Measurements from ENCODE around the gene ZMAT2. TPM values are rescaled to one million over a fixed set of nuclear protein-coding genes. Genes with fewer than 3 reads are reported as not detected.
A peak's percentile ranks its signal among the peaks of the same experiment; 100 is the strongest.

The ZMAT2 gene
- total RNA-seq, 6 donors from 2014 or later = 18.5 to 49.9 (median 35.0) TPM

GRCh38 chr5:140753561-140753960, 53.3 kb downstream of the ZMAT2 start:
- Histone ChIP-seq H3K4me3 (no peak overlapping the region), H3K27ac (no peak overlapping the region), H3K4me1 (no peaks in the 10 kb centered on the region), H3K36me3 (no peaks in the 10 kb centered on the region), H3K27me3 (no peaks in the 10 kb centered on the region), H3K9me3 (peaks cover 21 to 71% (median 59%) of the 10 kb centered on the region in 4 donors)
- WGBS, 2 donors = 85 to 92% methylated on average over 4 of the region's 5 CpGs
- TF ChIP-seq EP300 (IDR thresholded peaks at IDR 0.05) (no peak), POLR2AphosphoS5 (IDR thresholded peaks at IDR 0.05) (no peak), POLR2A (IDR thresholded peaks at IDR 0.05) (no peak)
- TF ChIP-seq, protein P1, sequence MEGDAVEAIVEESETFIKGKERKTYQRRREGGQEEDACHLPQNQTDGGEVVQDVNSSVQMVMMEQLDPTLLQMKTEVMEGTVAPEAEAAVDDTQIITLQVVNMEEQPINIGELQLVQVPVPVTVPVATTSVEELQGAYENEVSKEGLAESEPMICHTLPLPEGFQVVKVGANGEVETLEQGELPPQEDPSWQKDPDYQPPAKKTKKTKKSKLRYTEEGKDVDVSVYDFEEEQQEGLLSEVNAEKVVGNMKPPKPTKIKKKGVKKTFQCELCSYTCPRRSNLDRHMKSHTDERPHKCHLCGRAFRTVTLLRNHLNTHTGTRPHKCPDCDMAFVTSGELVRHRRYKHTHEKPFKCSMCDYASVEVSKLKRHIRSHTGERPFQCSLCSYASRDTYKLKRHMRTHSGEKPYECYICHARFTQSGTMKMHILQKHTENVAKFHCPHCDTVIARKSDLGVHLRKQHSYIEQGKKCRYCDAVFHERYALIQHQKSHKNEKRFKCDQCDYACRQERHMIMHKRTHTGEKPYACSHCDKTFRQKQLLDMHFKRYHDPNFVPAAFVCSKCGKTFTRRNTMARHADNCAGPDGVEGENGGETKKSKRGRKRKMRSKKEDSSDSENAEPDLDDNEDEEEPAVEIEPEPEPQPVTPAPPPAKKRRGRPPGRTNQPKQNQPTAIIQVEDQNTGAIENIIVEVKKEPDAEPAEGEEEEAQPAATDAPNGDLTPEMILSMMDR (IDR thresholded peaks at IDR 0.05) = no peak
- DNase-seq = peak in 1 of 2 donors; percentile 25
- ATAC-seq (ENCODE audit: low FRiP score in 2 of 2) = peak in 1 of 2 donors; percentile 62

Small RNA genes lying within 50 kb of the gene (small RNA-seq; reads per million reads assigned to genes)
- 69.0 to 164 (median 88.7) reads per million in 4 donors for gene VTRNA1-1
- gene VTRNA1-2 = 0.72 to 2.6 (median 1.8) reads per million in 4 donors
- 0.20 to 1.0 (median 0.23) reads per million in 4 donors for gene VTRNA1-3

Other genes starting within 250 kb of the ZMAT2 start
- gene EIF4EBP3, start 152.8 kb upstream of the ZMAT2 start, total RNA-seq = 10 to 100 TPM; 12.1 to 32.5 (median 21.0) TPM
- gene SRA1, start 143.0 kb upstream of the ZMAT2 start, total RNA-seq = 10 to 100 TPM; 23.1 to 31.6 (median 29.6) TPM
- gene APBB3, start 135.8 kb upstream of the ZMAT2 start, total RNA-seq = 100 to 1,000 TPM in 1 of 6 donors, 10 to 100 TPM in 5; 14.1 to 127 (median 28.4) TPM
- gene SLC35A4, start 135.6 kb upstream of the ZMAT2 start, total RNA-seq = 10 to 100 TPM; 30.4 to 92.3 (median 56.7) TPM
- 100 to 1,000 TPM in 4 of 6 donors, 10 to 100 TPM in 2; 27.3 to 195 (median 102) TPM for gene CD14, start 67.3 kb upstream of the ZMAT2 start, total RNA-seq
- gene TMCO6, start 61.0 kb upstream of the ZMAT2 start, total RNA-seq = 10 to 100 TPM; 11.8 to 99.7 (median 31.3) TPM
- gene NDUFA2, start 52.8 kb upstream of the ZMAT2 start, total RNA-seq = 10 to 100 TPM; 26.2 to 59.6 (median 51.8) TPM
- 100 to 1,000 TPM in 2 of 6 donors, 10 to 100 TPM in 4; 72.2 to 153 (median 83.5) TPM for gene IK, start 52.6 kb upstream of the ZMAT2 start, total RNA-seq
- 10 to 100 TPM; 23.2 to 44.0 (median 24.5) TPM for gene WDR55, start 35.5 kb upstream of the ZMAT2 start, total RNA-seq
- gene DND1, start 26.9 kb upstream of the ZMAT2 start, total RNA-seq = 1 to 10 TPM in 5 of 6 donors, under 1 TPM in 1; 0.92 to 3.6 (median 1.6) TPM
- gene HARS1, start 9.1 kb upstream of the ZMAT2 start, total RNA-seq = 10 to 100 TPM; 40.7 to 57.6 (median 44.6) TPM
- gene HARS2, start 9.0 kb upstream of the ZMAT2 start, total RNA-seq = 100 to 1,000 TPM in 1 of 6 donors, 10 to 100 TPM in 5; 19.7 to 136 (median 24.2) TPM
- under 1 TPM in 1 of 6 donors, not detected in 5; 0.13 TPM for gene PCDHA1, start 85.7 kb downstream of the ZMAT2 start, total RNA-seq
- under 1 TPM in 3 of 6 donors, not detected in 3; 0.13 to 0.78 (median 0.30) TPM for gene PCDHA2, start 94.4 kb downstream of the ZMAT2 start, total RNA-seq
- gene PCDHA3, start 100.6 kb downstream of the ZMAT2 start, total RNA-seq = 1 to 10 TPM in 4 of 6 donors, under 1 TPM in 2; 0.61 to 1.6 (median 1.0) TPM
- gene PCDHA4, start 106.6 kb downstream of the ZMAT2 start, total RNA-seq = 1 to 10 TPM; 1.4 to 4.2 (median 2.0) TPM
- 1 to 10 TPM in 3 of 6 donors, under 1 TPM in 3; 0.15 to 1.4 (median 0.72) TPM for gene PCDHA5, start 121.2 kb downstream of the ZMAT2 start, total RNA-seq
- 1 to 10 TPM in 2 of 6 donors, under 1 TPM in 4; 0.44 to 2.1 (median 0.63) TPM for gene PCDHA6, start 127.5 kb downstream of the ZMAT2 start, total RNA-seq
- gene PCDHA7, start 133.8 kb downstream of the ZMAT2 start, total RNA-seq = 1 to 10 TPM in 1 of 6 donors, under 1 TPM in 5; 0.46 to 3.1 (median 0.57) TPM
- 1 to 10 TPM in 2 of 6 donors, under 1 TPM in 4; 0.23 to 2.1 (median 0.55) TPM for gene PCDHA8, start 140.7 kb downstream of the ZMAT2 start, total RNA-seq
- 1 to 10 TPM in 2 of 6 donors, under 1 TPM in 4; 0.11 to 1.2 (median 0.28) TPM for gene PCDHA9, start 147.9 kb downstream of the ZMAT2 start, total RNA-seq
- 1 to 10 TPM in 5 of 6 donors, under 1 TPM in 1; 0.30 to 7.6 (median 2.2) TPM for gene PCDHA10, start 155.4 kb downstream of the ZMAT2 start, total RNA-seq
- 1 to 10 TPM in 4 of 6 donors, under 1 TPM in 2; 0.61 to 5.2 (median 1.9) TPM for gene PCDHA11, start 168.5 kb downstream of the ZMAT2 start, total RNA-seq
- 10 to 100 TPM in 2 of 6 donors, 1 to 10 TPM in 4; 3.3 to 12.1 (median 7.3) TPM for gene PCDHA12, start 174.9 kb downstream of the ZMAT2 start, total RNA-seq
- gene PCDHA13, start 181.7 kb downstream of the ZMAT2 start, total RNA-seq = 1 to 10 TPM in 4 of 6 donors, under 1 TPM in 2; 0.44 to 5.2 (median 1.2) TPM
- 1 to 10 TPM; 3.9 to 7.6 (median 5.9) TPM for gene PCDHAC1, start 225.9 kb downstream of the ZMAT2 start, total RNA-seq

All from upper lobe of left lung (tissue), 6 donors.